SU-DHL-6 (cell line): Measurements from ENCODE around the gene PTPRG.

Experiments
- CTCF ChIP-seq: fragments of 200-600 bp; sonication (generic); IDR thresholded peaks from one replicate; pipeline ENCODE4 v1.5.1; 2017; ENCODE audit warnings: antibody characterized with exemption, mild to moderate bottlenecking, low read length, moderate library complexity; ENCODE audit not compliant: insufficient read depth, poor library complexity, severe bottlenecking
- EZH2phosphoT487 ChIP-seq: fragments of 200-600 bp; sonication (generic), shearing (Covaris generic); conservative IDR thresholded peaks from 2 replicates; pipeline ENCODE4 v1.6.1; 2018; ENCODE audit warnings: mild to moderate bottlenecking, antibody characterized with exemption, low read length, moderate library complexity, mixed read lengths

- TF ChIP-seq CTCF (no peak), EZH2phosphoT487 (no peak)
Observed at GRCh38 chr3:62193586-62194345, 632.4 kb downstream of the PTPRG start.
